ENCODE results near the gene CELA3A. TPM values are rescaled to one million over a fixed set of nuclear protein-coding genes. Genes with fewer than 3 reads are reported as not detected.
A peak's percentile ranks its signal among the peaks of the same experiment; 100 is the strongest.

Gene CELA3A
- total RNA-seq, 2 donors from 2014 or later, result not detected

DNA sequence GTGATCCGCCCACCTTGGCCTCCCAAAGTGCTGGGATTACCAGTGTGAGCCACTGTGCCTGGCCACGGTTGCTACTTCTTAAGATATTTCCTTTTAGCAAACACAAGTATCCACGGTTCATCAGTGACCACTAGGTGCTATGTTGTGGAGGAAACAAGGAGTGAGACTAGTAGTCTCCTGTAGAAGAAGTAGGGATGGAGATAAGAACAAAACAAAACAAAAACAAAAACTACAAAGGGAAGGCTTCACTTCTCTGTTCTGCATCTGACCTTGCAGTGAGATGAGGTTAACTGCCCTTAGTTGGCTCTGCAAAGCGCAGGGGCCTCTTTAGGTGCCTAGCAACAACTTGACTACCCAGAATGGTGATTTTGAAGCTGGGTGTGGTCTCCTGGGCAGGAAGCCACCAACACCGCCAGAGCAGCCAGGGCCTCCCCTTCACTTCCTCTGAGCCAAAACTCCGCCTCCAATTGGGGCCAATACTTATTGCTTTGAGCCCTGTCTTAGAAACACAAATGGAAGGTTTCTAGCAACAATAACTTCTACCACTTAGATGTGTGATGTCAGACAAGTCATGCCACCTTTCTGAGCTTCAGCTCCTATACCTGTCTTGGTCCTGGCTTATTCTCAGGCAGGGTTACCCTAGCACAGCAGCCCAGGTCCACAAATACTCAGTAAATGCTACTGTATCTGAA, 38.3 kb downstream of the CELA3A start:
- intact Hi-C loops (cut with DNase I), result no loop called here
- ATAC-seq, result peak; percentile 93 to 96
- DNase-seq, result peak; percentile 80

GRCh38 chr1:22040286-22040623, 38.8 kb downstream of the CELA3A start:
- no peak for DNase-seq
- intact Hi-C loops (cut with DNase I), result no loop called here
- no peak for ATAC-seq

- intact Hi-C loops (cut with DNase I), result no loop called here
- DNase-seq, result no peak
- no peak for ATAC-seq
These were observed 40.0 kb downstream of the CELA3A start for GRCh38 chr1:22041505-22041904.

DNA sequence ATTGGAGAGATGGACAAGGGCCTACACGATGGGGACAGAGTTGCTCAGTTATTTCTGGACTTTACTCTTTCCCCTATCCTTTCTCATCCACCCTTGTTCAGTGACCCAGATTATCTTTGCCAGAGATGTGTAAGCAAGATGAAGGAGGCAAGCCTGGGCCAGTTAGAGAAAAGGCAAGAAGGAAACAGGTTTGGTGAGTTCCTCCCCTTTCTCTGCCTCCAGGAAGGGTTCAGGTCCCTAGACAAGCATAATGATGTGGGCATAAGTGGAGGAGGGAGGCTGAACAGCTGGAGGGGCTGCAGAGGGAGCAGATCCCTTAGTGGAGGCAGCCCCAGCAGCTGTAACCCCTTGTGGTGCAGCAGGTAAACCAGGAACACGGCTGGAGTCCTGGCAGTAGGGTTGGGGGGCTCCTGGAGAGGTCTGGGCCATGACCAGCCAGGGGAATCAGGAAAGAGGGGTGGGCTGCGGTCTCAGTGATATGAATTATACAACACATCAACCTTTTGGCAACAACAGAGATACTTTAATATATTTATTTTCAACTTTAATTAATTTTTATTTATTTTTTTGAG, 41.8 kb downstream of the CELA3A start:
- intact Hi-C loops (cut with DNase I), result no loop called here

DNA sequence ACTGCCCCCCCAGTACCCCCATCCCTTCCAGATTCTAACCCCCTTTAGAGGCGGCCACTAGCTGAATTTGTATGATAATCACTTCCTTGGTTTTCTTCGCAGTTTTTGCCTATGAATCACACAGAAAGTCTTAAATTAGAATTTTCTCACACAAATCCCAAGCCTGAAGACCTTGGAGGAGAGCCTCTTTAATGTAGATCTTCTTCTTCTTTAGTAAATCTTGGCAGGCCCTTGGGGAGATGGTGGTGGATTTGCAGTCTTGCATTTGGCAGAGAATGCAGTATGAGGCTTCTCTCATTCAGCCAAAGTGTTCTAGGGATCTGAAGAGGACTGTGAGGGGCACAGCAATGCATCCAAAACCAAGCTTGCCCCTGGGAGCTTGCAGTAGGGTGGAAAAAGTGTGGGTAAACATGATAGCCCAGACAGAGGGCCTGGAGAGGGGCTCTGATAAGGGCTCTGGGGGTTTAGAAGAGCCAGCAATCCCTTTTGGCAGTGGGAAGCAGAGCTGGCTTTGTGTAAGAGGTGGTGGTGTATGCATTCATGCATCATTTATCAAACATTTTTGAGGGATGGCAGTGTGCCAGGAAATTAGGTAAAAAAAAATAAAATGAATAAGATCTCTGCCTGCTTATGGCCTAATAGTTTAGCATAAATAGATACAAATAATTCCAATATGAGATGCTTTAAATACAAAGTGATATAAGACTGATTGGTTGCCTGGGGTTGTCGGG, 43.4 kb downstream of the CELA3A start:
- intact Hi-C loops (cut with DNase I), result no loop called here
- peak in 1 of 2 donors; percentile 25 for ATAC-seq

More for the DNA sequence above, 41.8 kb downstream of the CELA3A start:
- DNase-seq, result no peak
- no peak for ATAC-seq

GRCh38 chr1:22045604-22046228, 44.3 kb downstream of the CELA3A start:
- ATAC-seq (no peak), DNase-seq (no peak)
- intact Hi-C loops (cut with DNase I), result no loop called here

More for the DNA sequence above, 43.4 kb downstream of the CELA3A start:
- no peak for DNase-seq

GRCh38 chr1:22048351-22049192, 47.1 kb downstream of the CELA3A start:
- no peak for ATAC-seq
- intact Hi-C loops (cut with DNase I), result no loop called here
- DNase-seq, result no peak

DNA sequence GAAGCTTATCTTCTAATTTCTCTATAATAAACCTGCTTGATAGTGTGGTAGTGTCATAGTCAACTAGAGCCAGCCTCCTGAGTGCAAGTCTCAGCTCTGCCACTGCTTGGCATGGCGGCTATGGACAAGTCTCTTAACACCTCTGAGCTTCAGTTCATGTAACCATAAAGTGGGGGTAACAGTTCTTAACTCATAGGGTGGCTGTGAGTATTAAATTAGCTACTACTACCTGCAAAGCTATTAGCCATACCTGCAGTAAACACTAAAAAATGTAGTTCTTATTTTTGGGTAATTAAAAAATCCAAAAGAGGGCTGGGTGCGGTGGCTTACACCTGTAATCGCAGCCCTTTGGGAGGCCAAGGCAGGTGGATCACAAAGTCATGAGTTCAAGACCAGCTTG, 48.9 kb downstream of the CELA3A start:
- DNase-seq, result no peak
- no peak for ATAC-seq
- intact Hi-C loops (cut with DNase I), result no loop called here

GRCh38 chr1:22051607-22052114, 50.2 kb downstream of the CELA3A start:
- intact Hi-C loops (cut with DNase I), result no loop called here
- ATAC-seq (no peak), DNase-seq (no peak)

DNA sequence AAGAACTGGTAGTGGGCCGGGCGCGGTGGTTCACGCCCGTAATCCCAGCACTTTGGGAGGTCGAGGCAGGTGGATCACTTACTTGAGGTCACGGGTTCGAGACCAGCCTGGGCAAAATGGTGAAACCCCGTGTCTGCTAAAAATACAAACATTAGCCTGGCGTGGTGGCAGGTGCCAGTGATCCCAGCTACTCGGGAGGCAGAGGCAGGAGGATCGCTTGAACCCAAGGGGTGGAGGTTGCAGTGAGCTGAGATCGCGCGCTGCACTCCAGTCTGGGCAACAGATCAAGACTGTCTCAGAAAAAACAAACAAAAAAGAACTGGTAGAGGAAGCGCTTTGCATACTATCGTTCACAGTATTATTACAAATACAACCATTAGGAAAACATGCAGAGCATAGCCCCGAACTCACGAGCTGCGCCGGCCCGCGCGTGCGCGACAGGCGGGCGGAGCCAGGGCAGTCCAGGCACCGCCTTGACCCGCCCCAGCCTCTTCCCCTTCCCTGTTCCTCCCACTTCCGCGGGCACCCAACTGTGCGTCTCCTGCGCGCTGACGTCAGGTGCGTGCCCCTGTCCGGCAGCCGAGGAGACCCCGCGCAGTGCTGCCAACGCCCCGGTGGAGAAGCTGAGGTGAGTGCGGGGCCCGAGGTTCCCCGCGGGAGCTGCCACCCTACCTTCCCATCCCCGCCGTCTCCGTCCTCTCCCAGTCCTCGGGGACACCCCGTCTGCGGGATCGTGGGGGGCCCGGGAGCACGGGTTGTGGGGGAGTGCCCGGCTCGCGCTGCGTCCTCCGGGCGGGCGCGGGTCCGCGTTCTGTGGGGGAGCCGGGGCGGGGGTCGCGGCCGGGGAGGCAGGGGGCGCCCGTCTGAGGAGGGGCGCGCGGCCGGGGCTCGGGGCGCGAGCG, 50.9 kb downstream of the CELA3A start, which contains the start of gene CDC42:
Gene CDC42, plus strand, starts transcription at position 595 of the 902 bp plus-strand sequence. CDS start 25,770 bp downstream, outside the sequence.
- peak; percentile 97 for DNase-seq
- ATAC-seq, result peak; percentile 98
- intact Hi-C loops (cut with DNase I), result no loop called here

- DNase-seq, result peak; percentile 70
- intact Hi-C loops (cut with DNase I), result no loop called here
These were observed 51.8 kb downstream of the CELA3A start for GRCh38 chr1:22053017-22053860.

DNA sequence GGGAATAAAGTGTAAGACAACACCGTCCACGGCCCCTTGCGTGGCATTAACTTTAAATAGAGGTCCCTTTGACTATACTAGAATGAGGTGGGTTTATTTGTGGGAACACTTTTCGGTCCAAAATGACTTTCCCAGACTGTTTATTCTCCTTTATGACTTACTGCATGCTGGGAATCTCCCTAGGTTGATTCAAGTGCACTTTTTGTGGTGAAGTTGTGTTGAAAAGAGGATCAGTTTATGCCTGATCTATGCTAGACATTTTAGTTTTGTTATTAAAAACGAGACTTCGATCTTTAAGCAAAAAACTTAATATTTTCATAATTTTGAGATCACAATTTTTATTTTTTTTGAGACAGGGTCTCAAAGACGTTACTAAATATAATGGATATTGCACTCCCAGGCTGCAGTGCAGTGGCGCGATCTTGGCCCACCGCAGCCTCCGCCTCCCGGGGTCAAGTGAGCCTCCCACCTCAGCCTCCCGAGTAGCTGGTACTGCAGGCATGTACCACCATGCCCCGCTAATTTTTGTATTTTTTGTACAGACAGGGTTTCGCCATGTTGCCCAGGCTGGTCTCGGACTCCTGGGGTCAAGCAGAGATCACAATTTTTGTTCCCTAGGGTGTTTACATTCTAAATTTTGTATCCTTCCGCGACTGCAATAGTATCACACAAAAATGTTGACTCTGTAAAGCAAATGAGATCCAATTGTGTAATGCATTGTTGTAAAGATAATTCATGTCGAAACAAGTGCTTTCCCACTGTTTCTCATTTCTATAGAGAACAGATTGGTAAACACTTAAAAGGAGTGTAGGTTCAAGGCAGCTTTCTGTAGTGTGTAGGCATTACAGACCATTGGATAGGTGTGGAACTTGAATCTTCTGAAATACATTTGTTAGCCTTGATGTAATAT, 52.7 kb downstream of the CELA3A start:
- no peak for ATAC-seq
- DNase-seq, result no peak
- intact Hi-C loops (cut with DNase I), result no loop called here

More at GRCh38 chr1:22053017-22053860, 51.8 kb downstream of the CELA3A start:
- peak; percentile 76 to 79 for ATAC-seq

- ATAC-seq (no peak), DNase-seq (no peak)
- intact Hi-C loops (cut with DNase I), result no loop called here
These were observed 54.0 kb downstream of the CELA3A start for GRCh38 chr1:22055463-22055862.

DNA sequence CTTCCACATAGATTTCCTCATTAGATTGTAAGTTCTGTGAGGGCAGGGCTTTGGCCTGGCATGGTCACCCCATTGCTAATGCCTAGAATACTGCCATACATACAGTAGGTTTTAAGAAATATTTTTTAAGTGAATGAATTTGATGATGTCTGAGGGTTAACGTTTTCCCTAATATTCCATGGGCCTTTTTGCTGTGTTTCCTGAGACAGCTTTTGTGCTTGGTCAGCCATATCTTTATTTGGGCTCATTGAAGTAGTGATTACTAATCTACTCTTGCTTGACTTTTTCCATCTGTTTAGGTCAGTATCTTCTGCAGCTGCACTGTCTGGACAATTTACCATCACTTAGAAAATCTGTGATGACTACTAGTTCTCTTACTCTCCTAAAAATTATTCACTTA, 54.6 kb downstream of the CELA3A start:
- DNase-seq (no peak), ATAC-seq (no peak)
- intact Hi-C loops (cut with DNase I), result no loop called here

DNA sequence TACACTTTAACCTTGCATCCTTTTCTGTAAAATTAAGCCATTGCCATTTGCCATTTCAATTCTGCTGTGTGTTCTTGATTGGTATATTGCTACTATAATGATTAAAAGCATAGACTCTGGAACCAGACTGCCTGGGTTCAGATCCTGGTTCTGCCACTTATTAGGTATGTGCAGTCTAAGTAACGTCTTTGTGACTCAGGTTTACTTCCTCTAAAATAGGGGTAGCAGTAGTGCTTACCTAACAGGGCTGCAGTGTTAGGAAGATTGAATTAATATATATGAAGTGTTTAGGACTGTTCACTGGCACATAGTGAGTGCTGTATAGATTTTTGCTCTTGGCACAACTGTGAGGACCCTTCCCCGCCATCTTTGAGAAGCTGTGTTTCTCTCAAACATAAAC, 55.5 kb downstream of the CELA3A start:
- DNase-seq, result no peak
- ATAC-seq, result no peak
- intact Hi-C loops (cut with DNase I), result no loop called here

DNA sequence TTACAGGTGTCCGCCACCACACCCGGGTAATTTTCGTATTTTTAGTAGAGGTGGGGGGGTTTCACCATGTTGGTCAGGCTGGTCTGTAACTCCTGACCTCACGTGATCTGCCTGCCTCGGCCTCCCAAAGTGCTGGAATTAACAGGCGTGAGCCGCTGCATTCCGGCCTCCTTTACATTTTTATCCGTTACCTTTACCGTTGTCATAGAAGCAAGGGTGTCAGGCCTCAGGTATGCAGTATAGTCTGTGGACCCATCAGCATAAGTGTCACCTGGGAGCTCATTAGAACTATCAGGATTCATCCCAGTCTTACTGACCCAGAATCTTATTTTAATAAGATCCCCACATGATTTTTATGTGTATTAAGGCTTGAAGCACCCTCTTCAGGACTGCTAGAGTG, 56.4 kb downstream of the CELA3A start:
- intact Hi-C loops (cut with DNase I), result no loop called here
- DNase-seq (no peak), ATAC-seq (no peak)
